Stimulated activated CD8-positive, alpha-beta memory T cell treated with anti-CD3 and anti-CD28 coated beads, Interleukin-4, amount 100 ng/mL, for 4 hours (primary cell): ENCODE results near the gene SLC25A41.

Experiments used
- DNase-seq, 2 donors: peaks; one replicate each; pipeline ENCODE4 v3.0.0-alpha.2; 2020; ENCODE audit warnings: low read depth in 2 of 2, low spot score in 1 of 2

Gene SLC25A41

GRCh38 chr19:6460099-6460884 lies 26.7 kb upstream of the SLC25A41 start:
- DNase-seq, result peak; percentile 92 to 93

GRCh38 chr19:6459262-6460098 lies 25.9 kb upstream of the SLC25A41 start, which contains the start of gene SLC25A23:
SLC25A23 (minus strand) TSS chr19:6459792; CDS start chr19:6459628, 164 bp downstream.
- peak; percentile 22 to 24 for DNase-seq

GRCh38 chr19:6458695-6459261 lies 25.2 kb upstream of the SLC25A41 start:
- no peak for DNase-seq

- DNase-seq, result no peak
These were observed 24.6 kb upstream of the SLC25A41 start for GRCh38 chr19:6457958-6458694.

GRCh38 chr19:6455924-6456323 lies 22.4 kb upstream of the SLC25A41 start:
- no peak for DNase-seq

GRCh38 chr19:6453951-6454565 lies 20.5 kb upstream of the SLC25A41 start:
- no peak for DNase-seq

- DNase-seq, result no peak
These were observed 19.3 kb upstream of the SLC25A41 start for GRCh38 chr19:6452899-6453298.

GRCh38 chr19:6452223-6452614 lies 18.7 kb upstream of the SLC25A41 start:
- no peak for DNase-seq

GRCh38 chr19:6451583-6452222 lies 18.1 kb upstream of the SLC25A41 start:
- no peak for DNase-seq

GRCh38 chr19:6450166-6450565 lies 16.6 kb upstream of the SLC25A41 start:
- no peak for DNase-seq

GRCh38 chr19:6448045-6448444 lies 14.5 kb upstream of the SLC25A41 start:
- no peak for DNase-seq

- no peak for DNase-seq
These were observed 12.9 kb upstream of the SLC25A41 start for GRCh38 chr19:6446452-6446851.

GRCh38 chr19:6443986-6444385 lies 10.4 kb upstream of the SLC25A41 start:
- DNase-seq, result no peak

- DNase-seq, result no peak
These were observed 8.6 kb upstream of the SLC25A41 start for GRCh38 chr19:6442087-6442688.

GRCh38 chr19:6440905-6441304 lies 7.3 kb upstream of the SLC25A41 start:
- no peak for DNase-seq

- DNase-seq, result no peak
These were observed 6.2 kb upstream of the SLC25A41 start for GRCh38 chr19:6439743-6440142.

- no peak for DNase-seq
These were observed 398 bp downstream of the SLC25A41 start for GRCh38 chr19:6433165-6433564.

GRCh38 chr19:6431891-6432290 lies 1.7 kb downstream of the SLC25A41 start:
- DNase-seq, result no peak

- no peak for DNase-seq
These were observed 3.9 kb downstream of the SLC25A41 start for GRCh38 chr19:6429419-6430221.
